NCI-H226 (cell line): ENCODE measurements around the gene KCNJ5.
A peak's percentile ranks its signal among the peaks of the same experiment; 100 is the strongest.

Experiments used
- DNase-seq: peaks from one replicate; pipeline ENCODE4 v3.0.0-alpha.2; 2015

Gene KCNJ5

DNA sequence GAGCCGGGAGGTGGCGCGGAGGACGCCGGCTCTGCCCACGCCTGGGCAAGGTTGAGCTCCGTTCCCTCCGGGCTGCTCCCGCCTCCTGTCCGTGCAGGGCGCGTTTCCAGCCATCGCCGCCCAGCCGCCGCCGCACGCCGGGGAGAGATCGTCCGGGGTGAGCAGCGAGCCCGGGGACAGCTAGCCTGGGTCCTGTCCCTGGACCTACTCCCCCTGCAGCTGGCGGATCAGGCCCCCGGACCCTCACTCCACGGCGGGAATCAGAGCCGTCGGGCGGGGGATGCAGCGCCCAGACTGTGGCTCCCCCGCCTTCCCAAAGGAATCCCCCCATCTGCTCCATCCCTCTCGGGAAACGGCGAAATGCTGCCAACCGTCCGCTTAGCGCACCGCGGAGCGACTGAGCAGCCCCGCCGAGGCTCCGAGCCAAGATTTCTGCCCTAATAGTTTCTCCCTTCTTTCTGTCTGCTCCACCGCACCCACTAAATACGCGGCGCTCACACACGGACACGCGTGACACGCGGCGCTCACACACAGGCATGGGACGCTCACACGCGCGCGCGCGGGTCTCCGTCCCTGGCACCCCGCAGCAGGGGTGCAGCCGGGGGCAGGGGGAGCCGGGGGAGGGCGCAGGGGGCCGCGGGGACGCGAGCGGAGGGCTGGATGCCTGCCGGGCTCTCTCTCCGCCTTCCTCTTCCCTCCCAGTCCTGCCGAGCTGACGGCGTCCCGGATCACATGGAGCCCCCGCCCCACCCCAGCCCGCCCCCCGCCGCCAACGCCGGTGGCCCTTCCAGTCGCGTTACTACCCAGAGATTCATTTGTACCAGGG lies at the start of gene KCNJ5:
Gene KCNJ5 (plus strand): TSS at position 814 of the 826 bp plus-strand sequence. CDS start 19,918 bp downstream, outside the sequence.
- DNase-seq, result no peak

DNA sequence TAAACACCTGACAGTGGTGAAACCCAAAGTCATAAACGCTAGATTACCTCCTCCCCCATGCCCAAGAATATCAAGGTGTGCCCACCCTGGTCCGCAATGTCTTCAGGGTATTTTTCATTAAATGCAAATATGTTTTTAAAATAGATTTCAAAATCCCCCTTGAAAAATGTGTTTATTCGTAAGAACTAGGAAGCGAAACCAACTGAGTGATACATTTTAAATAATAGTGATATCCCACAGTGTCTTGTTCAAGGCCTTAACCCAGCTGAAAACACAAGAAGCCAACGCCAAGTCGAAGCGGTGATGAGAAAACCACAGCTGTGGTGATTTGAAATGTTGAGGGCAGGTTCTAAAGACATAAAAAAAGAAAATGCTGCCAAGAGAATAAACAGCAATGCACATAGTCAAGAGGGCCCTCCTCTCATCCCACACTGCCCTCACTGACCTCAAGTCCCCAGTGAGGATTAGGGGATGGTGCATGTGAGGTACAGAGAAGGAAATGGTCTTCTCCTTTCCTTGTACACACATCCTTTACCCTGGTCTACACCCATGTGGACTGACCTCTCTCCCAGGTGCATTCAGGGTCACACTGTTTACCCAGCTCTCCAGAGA lies 49.6 kb upstream of the KCNJ5 start:
- DNase-seq, result no peak

- no peak for DNase-seq
Measured at GRCh38 chr11:128843198-128843785, 47.9 kb upstream of the KCNJ5 start.

GRCh38 chr11:128845334-128845780 lies 45.8 kb upstream of the KCNJ5 start:
- DNase-seq, result no peak

DNA sequence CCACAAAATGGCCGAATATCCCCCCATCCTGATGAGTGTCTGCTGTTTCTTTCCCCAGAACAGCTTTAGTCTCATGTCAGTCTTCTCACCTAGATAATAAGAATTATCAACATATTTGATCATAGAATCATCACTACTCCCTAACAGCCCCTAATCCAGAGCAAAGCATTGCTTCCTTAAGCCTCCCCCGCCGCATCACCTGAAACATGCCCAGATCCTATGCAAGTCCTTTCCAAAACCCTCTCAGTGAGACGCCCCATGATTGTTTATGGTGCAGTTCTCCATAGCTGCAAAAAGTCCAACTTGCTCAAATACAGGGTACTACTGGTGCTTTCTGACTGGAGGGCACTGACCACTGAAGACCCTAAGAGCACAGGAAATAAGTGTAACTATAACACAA lies 44.2 kb upstream of the KCNJ5 start:
- DNase-seq, result no peak

DNA sequence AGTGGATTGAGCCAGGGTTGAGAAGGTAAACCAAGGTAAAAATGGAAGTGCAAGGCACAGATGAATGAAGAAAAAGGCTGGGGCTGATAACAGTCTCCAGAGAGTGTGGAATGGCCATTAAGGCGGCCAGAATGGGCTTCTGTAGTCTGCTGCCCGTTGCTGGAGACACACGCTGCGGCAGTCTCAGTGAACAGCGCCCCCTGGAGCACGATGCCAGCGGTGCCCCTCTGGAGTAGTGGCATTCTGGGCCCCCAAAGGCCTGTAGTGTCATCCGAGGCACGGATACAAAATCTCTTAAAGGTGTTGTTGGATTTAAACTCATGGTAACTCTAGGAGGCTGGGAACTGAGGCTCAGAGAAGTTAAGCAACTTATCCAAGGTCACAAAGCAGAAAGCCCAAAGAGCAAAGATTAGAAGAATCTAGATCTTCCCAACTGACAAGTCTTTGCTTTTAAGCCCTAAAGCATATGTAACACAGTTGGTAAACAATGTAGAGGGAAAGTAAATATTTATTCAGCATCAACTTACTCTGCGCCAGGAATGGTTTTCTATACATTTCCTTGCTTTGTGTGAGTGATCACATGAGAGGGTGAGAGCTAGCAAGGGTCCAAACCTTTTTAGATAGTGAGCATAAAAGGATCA lies 42.2 kb upstream of the KCNJ5 start:
- no peak for DNase-seq

DNA sequence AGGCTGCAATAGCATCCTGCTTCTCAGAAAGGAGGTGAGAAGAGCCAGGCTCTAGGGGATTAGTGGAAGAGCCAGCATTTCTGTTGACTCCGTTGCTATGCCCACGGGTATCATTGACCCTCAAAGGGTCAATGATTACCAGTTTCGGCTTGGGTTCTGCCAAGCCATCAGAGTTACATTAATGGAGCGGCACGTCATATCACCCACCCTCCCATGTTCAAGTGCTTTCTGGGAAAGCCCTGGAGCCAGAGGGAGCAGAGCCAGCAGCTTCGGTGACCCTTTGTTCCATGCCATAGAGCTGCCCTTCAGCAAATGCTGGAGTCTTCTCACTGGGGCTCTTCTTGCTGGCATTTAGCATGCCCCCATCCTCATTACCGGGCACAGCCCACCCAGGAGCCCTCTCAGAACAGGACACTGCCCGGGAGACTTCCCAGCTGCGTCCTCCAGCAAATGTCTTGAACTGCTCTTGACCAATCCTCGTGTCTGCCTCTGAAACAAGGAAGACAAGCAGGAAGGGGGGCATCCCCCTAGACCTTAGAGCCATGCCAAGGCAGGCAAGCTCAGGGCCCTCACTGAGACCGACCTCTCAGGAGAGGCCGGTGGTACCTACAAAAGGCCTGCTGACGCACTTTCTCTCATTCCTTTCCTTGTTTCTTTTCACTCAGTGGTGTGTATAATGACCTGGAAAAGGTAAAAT lies 38.7 kb upstream of the KCNJ5 start:
- no peak for DNase-seq

DNA sequence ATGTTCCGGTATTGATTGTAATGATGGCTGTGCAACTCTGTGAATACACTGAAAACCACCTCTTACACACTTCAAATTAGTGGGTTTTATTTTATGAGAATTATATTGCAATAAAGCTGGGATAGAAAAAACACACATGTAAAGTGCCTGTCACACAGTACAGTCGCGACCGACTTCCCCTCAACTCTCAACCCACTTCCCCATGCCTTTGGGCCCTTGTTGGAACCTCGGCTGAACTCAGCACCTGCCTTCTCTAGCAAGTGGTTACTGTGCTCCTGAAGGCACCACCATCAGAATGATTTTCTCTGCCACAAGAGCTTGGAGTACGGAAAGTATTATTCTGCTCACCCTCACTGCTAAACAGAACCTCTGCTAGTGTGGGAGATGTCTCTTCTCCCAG lies 37.6 kb upstream of the KCNJ5 start:
- DNase-seq, result no peak

- DNase-seq, result no peak
Measured at GRCh38 chr11:128854841-128855240, 36.3 kb upstream of the KCNJ5 start.

GRCh38 chr11:128856241-128856640 lies 34.9 kb upstream of the KCNJ5 start:
- no peak for DNase-seq

- DNase-seq, result no peak
Measured at GRCh38 chr11:128857341-128857740, 33.8 kb upstream of the KCNJ5 start.

GRCh38 chr11:128859563-128860441 lies 31.4 kb upstream of the KCNJ5 start:
- DNase-seq, result peak; percentile 42

DNA sequence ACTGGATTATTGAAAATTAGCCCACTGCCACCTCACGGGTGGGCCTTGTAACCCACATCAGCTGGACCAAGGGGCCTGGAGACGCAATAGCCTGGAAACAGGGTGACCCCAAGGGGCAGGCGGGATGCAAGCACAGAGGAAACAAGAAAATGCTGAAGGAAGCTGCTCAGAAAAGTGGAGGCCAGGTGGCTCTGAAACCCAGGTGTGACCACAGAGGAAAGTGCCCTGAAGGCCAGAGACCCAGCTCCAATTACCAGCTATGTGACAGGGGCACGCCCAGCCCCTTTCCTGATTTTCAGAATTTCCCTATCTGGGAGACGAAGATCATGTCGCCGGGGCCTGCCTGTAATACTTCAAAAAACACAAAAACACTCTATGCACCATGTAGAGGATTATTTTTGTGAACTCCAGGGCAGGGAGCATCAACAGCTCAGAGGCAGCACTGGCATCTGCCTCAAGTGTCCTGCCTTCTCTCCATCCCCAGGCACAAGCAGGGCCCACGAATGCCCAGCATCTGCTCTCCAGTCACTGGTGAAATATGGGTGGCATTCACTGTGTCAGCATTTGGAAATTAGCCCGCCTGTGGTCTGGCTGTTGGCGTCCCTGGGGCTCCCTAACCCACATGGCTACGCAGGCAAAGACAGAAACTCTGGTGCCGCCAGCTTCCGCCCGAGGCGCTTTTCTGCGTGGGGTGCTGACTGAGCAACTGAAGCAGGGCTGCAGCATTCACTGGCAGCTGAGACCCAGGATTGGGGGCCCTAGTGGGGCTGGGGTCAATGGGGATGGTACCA lies 30.4 kb upstream of the KCNJ5 start:
- DNase-seq, result no peak

- no peak for DNase-seq
Measured at GRCh38 chr11:128862406-128862805, 28.8 kb upstream of the KCNJ5 start.

DNA sequence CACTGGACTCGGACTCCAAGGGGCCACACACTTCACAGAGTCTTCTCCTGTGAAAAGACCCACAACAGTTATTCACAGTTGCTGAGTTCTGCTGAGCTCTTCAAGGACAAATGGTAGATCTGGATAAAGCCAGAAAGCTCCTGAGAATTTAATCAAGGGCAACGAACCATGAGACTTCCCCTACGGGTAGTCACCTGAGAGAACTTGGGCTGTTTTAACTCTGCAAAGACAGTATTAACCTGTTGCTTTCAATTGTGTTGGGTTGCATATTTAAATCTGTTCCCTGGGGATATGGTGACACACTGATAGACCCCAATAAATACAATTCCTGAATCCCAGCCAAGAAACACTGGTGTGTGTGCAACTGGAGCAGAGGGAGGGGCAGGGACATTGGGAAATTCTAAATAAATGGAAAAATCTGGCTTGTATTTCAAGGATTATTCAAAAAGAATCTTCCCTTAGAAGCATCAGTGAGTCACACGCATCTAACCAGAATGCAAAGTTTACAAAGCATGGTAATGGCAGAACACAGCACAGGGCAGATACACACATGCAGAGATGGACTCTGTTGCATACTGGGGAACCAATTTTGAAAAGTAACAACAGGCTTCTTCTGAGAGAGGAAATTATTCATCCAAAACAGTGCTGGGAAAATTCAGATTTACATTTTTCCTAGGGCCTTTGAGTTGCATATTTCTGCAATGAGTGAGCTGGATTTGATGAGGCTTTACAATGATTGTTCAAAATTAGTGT lies 28.1 kb upstream of the KCNJ5 start:
- no peak for DNase-seq

DNA sequence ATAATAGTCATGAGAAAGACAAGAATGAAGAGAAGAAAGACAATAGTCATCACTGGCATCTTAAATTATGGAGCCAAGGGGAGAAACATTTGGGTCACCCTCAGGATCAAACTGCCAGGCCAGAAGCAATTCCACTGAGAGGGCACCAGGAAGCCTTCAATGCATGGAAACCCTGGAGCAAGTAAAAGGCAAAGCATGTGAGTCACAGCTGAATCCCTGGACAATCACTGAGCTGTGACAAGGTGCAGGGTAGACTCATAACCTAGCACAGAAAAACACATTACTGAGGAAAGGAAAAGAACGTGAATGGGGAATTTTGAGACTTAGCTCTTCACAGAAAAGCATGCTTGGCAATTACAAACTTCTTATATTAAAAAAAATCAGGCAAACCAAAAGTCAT lies 25.7 kb upstream of the KCNJ5 start:
- DNase-seq, result no peak

DNA sequence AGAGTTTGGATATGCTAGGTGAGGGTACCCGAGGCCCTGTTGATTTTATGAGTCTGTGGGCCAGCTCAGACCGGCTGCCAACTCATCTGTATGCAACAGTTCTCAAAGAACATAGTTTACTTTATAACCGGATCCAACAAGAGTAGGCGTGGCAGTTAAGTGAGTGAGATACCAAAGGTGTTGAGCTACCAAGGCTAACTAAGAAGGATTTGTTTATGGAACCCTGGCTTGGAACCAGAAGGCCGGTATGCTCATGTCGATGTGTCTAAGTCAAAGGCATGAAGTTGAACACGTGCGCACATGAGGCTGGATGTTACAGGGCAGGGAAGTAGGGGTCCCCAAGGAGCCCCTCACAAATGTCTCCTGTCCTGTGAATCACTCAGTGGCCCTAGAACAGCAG lies 23.9 kb upstream of the KCNJ5 start, which contains the start of gene KCNJ1:
Gene KCNJ1 (minus strand): TSS at position 20 of the 400 bp plus-strand sequence. CDS start 27,053 bp downstream, outside the sequence.
- no peak for DNase-seq

GRCh38 chr11:128868841-128869671 lies 22.1 kb upstream of the KCNJ5 start:
- DNase-seq, result no peak

DNA sequence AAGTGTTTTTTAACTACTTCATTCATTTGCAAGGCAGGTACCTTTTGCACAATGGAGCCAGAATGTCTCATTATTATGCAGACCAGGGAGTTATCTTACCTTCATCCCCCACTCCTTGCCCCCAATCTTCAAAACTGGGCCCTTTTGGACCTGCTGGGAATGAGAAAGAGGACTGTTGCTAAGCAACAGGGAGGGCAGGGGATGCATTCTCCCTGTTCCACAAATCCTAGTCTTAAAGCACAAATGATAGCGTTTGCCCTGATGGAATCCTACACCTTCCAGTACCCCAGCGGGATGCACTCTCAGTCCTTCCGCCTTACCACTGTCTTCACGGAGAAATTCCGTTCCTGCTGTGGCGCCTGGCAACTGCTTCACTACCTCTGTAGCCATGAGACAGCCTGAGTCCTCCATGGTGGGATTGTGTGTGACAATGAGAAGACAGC lies 20.0 kb upstream of the KCNJ5 start:
- no peak for DNase-seq
